GM21367 (cell line): Measurements from ENCODE around the gene DHCR7.
A peak's percentile ranks its signal among the peaks of the same experiment; 100 is the strongest.

Experiments used
- ATAC-seq: cut with Tn5 transposase; IDR thresholded peaks from one replicate; pipeline ENCODE4 v1.9.1; 2021; ENCODE audit not compliant: unreplicated experiment

The DHCR7 gene, protein sequence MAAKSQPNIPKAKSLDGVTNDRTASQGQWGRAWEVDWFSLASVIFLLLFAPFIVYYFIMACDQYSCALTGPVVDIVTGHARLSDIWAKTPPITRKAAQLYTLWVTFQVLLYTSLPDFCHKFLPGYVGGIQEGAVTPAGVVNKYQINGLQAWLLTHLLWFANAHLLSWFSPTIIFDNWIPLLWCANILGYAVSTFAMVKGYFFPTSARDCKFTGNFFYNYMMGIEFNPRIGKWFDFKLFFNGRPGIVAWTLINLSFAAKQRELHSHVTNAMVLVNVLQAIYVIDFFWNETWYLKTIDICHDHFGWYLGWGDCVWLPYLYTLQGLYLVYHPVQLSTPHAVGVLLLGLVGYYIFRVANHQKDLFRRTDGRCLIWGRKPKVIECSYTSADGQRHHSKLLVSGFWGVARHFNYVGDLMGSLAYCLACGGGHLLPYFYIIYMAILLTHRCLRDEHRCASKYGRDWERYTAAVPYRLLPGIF

DNA sequence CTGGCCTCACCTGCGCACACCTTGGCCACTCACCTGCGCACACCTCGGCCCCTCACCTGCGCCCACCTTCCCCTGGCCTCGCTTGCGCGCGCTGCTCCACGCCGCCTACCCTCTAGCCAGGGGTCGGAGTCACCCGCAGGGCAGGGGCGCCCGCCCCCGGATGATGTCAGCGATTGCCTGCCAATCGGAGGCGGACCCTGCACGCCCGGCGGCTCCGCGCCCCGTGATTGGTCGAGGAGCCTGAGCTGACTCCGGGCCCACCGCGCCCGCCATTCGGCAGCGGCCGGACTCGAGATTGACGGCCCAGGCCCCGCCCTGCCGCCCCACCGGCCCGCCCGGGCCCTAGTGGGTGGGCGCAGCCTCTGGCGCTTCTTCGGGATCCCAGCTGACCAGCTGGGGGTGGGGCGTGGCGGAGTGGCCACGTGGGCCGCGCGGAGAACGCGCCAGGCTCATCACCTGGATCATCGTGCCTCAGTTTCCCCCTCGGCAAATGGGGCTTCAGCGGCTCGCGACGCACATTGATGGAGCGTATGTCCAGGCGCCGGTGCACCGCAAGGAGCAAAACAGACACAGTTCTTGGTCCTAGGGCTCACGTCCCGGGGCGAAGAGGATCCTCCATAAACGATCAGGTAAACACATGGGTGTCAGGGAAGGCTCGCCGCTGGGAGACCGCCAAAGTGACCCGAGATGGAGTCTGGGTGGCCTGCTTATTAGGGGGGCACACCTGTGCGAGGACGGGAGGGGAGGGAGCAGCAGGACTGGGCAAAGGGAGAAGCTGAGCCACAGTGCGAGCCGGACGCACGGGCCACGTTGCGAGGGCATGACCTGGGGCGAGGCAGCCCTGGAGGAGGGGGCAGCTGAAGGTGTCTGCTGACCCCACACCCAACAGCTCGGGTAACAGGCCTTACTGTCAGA lies at the start of gene DHCR7:
TSS of gene DHCR7 (minus strand) at position 137 of the 915 bp plus-strand sequence. CDS start 3,441 bp downstream, outside the sequence.
- ATAC-seq = peak; percentile 61

DNA sequence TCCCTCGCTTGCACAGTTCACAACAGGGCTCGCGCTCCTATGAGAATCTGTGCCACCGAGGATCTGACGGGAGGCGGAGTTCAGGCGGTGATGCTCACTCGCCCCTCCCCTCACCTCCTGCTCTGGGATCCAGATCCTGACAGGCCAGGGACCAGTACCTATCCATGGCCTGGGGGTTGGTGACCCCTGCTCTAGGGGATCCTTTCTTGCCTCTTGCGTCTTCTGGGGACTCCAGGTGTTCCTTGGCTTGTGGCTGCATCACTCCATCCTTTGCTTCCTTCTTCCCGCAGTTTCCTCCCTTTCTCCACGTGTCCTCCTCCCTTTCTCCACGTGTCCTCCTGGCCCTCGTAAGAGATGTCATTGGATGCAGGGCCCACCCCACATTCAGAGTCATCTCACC lies 48.2 kb upstream of the DHCR7 start:
- no peak for ATAC-seq

DNA sequence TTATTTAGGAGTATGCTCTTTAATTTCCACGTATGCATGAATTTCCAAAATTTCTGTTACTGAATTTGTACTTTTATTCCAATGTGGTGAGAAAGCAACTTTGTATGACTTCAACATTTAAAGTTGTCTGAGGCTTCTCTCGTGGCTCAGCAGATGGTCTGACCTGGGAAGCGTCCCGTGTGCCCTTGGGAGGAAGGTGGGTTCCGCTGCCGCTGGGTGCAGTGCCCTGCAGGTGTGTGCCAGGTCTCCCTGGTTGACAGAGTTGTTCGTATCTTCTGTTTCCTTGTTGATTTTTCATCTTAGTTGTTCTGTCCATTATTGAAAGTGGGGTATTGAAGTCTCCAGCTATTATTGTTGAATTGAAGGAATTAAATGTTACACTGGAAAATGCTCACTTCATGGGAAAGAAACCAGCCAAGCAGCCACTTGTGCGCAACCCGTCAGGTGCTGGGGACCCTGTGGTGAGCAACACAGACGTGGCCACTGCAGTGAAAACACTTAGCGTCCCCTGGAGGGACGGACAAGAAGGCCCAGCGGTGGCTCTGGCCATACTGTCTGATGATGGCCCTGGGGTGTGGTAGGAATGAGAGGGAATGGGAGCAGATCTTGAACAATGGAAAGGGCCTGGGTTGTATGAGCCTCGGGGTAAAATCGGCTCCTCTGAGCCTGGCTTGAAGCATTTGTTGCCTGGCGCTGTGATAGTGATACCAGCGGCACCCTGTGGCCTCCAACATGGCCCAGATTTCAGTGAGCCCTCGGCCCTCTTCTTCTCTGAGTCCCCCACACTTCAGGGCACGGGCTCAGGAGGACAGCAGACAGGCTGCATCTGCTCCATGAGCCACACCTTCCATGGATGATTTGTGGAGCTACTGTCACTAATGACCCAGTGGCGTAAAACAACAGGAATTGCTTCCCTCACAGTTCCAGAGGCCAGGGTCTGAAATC lies 47.4 kb upstream of the DHCR7 start:
- ATAC-seq = no peak

DNA sequence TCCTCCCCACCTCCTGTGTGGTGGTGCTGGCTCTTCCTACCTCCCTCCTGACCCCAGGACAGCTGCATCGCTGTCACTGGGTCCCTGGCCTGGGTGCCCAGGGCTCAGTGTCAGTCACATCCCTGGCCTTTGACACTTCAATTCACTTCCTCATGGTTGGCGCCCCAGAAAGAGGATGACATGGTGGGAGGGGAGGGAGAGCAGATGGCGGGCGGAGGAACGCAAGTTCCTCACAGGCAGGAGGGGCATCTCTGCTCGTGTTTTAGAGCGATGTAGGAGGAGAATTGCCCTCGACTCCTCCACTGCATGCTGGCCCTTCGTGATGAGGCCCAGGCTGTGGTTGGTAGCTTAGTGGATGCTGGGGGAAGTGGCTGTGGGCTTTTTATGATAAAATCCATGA lies 43.7 kb upstream of the DHCR7 start:
- ATAC-seq = no peak

DNA sequence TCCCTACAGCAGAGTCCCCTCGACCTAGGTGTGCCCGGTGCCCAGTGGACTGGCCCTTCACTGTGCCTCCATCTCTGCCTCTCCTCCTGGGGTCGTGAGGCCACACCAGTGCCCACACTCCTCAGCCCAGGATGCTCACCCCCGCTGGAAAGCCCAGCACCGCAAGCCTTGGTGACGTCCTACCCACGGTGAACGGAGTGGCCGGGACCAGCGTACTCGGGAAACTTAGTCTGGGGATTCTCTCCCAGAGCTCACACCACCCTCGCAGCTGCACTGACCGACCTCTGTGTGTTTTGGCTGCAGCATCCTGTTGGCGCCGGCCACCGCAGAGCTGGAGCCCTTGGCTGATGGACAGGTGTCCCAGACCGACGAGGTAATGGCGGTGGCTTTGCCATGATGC lies 43.3 kb upstream of the DHCR7 start:
- no peak for ATAC-seq

DNA sequence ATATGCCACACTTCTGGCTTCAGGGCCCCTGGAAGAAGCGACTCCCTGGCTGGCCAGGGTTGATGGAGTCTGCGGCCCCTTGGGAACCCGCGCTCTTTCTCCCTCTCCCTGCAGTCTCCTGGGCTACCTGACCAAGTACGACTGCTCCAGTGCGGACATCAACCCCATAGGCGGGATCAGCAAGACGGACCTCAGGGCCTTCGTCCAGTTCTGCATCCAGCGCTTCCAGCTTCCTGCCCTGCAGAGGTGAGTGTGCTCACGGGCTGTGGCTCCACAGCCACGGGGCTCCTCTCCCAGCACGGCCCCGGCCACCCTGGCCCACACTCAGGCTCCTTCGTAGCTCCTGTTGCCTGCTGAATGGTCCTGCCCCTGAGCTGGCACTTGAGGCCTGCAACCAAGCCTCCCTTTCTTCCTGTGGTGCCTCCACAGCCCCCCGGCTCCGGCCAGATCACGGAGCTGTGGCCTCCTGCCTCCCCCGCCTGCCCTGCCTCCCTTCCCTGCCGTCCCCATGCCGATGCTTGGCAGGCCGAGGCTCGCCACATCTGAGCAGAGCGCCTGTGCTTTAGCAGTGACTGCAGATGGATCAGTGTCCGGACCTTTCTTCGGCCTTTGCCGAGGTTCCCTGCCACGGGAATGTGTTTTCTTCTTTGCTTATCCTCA lies 42.7 kb upstream of the DHCR7 start:
- no peak for ATAC-seq

DNA sequence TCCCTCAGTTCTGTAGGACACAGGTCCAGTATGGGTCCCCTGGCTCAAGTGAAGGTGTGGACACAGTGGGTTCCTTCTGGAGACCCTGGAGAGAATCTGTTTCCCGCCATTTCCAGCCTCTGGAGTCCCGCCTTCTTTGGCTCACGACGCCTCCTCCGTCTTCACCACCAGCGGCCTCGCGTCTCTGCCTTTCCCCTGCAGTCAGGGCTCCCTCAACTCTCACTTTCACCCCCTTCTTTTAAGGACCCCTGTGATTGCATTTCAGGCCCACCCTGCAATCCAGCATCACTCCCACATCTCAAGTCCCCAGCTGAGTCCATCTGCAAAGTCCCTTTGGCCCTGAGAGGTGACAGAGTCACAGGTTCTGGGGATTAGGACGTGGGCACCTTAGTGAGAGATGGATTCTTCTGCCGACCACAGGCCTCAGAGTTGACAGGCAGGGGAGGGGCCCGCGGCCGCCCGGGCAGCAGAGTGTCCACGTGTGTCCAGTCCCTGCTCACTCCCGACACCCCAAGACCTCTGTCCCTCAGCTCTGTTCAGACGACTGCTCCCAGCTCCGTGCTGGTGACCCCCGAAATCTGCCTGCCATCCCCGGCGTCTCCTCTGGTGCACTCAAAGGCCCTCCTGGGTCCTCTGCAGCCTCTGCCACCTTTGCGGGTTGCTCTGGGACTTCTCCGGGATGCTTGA lies 42.0 kb upstream of the DHCR7 start:
- ATAC-seq = no peak

DNA sequence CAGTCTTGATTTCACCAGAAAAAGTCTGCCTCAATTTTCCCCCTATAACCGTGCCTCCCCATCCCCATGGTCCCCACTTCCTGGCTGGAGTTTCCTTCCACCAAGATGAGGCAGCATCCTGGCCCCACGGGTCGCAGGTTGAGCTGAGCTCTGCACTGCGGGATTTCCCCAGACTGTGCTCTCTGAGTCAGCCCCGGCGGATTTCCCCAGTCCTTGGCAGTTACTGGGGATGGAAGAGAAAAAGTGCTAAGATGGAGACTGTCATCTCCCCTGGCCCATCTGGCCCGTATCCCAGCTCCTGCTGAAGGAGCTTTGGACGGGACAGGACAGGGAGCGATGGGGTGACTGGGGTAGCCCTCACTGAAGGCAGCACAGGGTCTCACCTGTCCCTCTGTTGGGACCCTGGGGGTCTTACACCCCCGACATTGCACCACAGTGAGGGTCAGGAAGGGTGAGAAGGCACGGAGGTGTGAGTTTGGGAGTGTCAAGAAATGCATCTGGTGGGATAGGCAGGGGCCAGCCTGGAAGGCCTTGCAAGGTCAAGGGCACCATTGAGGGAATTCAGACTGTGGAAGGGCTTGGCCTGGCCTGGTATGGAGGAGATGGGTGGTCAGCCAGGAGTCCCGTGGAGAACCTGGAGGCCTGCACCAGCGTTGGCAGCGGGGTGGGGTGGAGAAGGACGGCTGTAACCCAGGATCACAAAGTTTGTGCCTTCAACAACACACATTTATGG lies 41.3 kb upstream of the DHCR7 start:
- ATAC-seq = no peak

DNA sequence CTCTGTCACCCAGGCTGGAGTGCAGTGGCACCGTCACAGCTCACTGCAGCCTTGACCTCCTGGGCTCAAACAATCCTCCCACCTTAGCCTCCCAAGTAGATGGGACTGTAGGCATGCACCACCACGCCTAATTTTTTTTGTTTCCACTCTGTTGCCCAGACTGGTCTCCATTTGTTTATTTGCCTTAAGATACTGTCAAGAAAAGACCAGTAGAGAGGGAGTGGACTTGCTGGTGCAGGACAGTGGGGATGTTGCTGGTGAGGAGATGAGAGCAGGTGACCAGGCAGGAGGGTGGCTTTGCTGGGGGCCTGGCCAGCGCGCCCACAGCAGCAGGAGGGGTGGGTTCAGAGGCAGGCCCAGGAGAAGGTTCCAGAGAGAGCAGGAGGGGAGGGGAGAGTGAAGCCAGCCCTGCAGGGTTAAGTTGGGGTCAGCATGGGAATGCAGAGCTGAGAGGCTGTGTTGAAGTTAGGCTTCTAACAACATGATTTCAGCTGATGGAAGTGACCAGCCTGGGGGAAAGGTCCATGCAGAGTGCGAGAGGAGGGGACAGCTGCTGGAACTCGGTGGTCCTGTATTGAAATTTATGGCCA lies 40.6 kb upstream of the DHCR7 start:
- ATAC-seq = no peak

DNA sequence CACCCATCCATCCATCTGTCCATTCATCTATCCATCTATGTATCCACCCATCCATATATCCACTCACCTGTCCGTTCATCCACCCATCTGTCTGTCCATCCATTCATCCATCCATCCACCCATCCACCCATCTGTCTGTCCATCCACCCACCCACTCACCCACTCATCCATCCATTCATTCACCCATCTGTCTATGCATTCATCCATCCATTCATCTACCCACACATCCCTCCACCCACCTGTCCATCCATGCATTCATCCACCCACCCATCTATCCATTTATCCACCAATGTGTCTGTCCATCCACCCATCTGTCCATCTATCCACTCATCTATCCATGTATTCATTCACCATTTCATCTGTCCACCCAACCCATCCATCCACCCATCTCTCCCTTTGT lies 38.1 kb upstream of the DHCR7 start:
- no peak for ATAC-seq

DNA sequence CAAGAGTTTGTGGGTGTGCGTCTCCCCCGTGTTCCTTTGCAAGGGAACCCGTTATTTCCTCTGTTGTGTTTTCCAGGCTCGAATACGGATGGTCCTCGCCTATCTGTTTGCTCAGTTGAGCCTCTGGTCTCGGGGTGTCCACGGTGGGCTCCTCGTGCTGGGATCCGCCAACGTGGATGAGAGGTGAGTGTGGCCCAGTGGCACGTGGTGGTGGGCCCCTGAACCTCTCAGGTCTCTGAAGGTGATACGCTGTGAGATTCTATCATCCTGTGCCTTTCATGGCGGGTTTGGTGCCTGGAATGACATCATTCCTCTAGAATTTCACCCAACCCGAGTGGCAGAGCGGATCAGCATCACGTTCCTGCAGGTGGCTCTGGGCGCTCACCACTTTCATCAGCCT lies 37.3 kb upstream of the DHCR7 start:
- no peak for ATAC-seq

DNA sequence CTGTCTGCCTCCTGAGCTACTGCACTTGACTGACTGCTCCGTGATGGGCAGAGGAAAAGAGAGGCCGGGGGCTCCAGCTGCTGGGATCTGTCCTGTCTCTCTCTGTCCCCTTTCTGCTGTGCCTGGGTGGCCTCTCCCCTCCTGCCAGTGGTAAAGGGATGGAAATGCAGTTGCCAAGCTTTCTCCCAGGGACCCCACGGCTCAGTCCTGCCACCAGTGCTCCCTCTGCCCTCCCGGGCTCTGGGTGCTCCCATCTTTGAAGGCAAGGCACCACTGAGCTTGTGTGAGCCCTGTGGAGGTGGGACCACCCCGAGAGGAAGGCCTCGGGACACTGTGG lies 36.8 kb upstream of the DHCR7 start:
- ATAC-seq = no peak

DNA sequence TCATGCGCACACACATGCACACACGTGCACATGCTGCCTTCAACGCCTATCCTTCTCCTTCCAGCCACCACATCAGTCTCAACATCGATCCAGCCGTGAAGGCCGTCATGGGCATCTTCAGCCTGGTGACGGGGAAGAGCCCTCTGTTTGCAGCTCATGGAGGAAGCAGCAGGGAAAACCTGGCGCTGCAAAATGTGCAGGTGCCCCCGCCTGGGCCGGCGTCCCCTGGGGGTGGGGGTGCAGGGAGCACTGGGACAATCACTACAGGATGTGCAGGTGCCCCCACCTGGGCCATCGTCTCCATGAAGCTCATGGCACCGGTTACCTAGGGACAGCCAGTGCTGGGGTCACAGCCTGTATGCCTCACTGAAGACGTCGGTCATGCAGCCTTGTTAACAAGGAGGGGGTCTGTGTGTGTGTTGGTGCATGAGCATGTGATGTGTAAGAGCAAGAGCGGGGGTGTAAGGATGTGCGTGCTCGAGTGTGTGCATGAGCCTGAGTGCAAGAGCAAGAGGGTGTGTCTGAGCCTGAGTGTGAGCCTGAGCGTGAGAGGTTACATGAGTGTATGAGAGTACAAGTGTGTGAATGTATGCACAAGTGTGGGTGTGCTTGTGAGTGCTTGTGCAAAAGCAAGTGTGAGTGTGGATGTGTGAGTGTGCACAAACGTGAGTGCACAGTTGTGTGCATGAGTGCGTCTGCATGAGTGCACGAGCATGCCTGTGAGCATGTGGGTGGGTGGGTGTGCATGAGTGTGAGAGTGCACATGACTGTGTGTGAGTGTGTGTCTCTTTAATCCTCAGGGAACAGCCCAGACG lies 36.3 kb upstream of the DHCR7 start:
- ATAC-seq = no peak

DNA sequence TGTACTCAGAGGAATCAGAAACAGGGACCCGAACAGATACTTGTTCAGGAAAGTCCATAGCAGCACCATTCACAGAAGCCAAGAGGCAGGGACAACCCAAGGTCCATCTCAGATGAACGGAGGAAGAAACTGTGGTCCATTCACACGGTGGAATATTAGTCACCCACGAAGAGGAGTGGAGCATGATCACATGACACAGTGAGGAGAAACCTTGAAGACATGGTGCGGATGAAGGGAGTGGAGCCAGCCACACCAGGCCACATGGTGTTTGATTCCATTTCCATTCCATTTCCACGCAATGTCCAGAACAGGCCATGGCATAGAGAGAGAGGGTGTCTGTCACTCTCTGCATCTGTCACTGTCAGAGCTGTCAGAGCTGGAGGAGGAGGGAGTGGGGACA lies 35.5 kb upstream of the DHCR7 start:
- ATAC-seq = no peak

DNA sequence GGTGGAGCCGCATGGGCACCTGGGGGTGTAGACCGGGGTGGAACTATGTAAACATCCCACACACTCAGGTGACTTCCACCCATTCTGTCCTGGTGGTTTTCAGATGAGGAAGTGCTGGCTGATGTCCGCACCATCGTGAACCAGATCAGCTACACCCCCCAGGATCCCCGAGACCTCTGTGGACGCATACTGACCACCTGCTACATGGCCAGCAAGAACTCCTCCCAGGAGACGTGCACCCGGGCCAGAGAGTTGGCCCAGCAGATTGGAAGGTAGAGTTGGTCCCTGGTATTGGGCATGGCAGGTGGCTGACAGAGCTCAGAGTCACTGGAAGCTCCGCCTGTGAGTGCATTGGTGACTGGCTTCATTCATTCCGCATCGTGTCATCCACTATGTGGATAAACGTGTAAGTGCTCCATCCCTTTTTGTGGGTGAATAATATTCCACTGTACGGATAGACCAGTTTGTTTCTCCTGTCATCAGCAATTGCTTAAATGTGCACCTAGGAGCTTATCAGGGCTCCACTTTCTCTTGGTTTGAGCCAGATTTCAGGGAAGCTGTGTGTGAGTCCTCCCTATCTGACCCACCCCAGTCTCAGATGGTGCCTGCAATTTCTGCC lies 34.7 kb upstream of the DHCR7 start:
- ATAC-seq = no peak

DNA sequence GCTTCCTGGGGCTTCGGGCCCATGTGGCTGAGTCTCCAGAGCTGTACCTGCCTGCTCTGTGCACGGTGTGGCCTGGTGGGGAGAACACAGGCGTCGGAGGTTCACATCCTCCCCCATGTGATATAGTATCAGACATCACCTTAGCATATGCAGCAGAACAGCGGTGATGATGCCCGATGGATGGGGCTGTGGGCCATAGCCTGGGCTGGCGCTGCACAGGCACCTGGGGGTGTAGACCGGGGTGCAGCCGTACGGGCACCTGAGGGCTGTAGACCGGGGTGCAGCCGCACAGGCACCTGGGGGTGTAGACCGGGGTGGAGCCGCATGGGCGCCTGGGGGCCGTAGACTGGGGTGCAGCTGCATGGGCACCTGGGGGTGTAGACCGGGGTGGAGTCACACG lies 34.0 kb upstream of the DHCR7 start:
- no peak for ATAC-seq

DNA sequence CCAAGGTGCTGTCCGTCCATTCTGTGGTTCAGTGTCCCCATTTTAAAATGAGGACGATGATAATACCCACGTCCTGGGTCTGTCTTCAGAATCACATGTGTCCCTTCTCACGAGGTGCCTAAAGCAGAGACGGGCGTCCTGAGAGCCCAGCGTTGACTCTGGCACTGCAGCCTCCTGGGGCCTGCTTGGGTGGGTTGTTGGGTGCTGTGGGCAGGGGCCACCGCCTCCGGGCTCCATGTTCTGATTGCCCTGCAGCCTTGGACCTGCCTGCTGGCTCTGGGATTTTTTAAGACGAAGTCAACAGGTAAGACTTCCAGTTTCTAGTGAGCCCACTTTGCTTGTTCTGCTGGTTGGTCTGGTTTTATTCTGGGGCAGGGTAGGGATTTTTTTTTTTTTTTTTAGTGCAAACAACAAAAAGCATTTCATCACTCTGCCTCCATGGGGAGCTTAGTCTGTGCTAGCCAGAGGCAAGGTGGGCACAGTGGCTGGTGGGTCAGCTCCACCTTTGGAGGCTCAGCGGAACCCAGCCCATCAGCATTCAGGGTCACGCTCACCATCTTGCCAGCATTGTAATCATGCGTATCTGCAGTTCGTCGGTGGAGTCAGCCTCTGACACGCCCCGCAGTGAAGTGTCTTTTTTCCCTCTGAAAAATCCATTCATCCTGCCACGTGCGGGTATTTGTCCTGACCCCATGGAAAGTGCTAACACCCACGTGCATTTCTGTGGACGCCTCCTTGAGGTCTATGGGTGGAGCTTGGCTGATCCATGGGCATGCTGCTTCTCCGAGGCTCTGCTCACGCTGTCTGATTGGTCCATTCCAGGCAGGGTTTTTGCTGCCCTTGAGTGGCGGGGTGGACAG lies 33.1 kb upstream of the DHCR7 start:
- no peak for ATAC-seq
